Kidney (tissue), 14 donors: ENCODE results near the gene RGS7BP. TPM values are rescaled to one million over a fixed set of nuclear protein-coding genes. Genes with fewer than 3 reads are reported as not detected.
A peak's percentile ranks its signal among the peaks of the same experiment; 100 is the strongest.

Source experiments
- DNase-seq, 5 donors: peaks; one replicate each; pipeline ENCODE4 v3.0.0-alpha.2; 2013 to 2020
- FAIRE-seq: peaks from 2 replicates; lab custom pipeline; 2012; peaks lifted over from hg19 to GRCh38; lab: Jason Lieb, UNC
- H3K27ac ChIP-seq, 2 donors: one replicate each; pipeline ENCODE4 v1.7.0; 2013; ENCODE audit warnings: low read depth in 2 of 2, low read length in 2 of 2, inconsistent platforms in 1 of 2
- H3K27me3 ChIP-seq: one replicate; pipeline ENCODE4 v1.7.1; 2013; ENCODE audit warnings: low read length, inconsistent platforms; ENCODE audit not compliant: control insufficient read depth, insufficient read depth
- H3K36me3 ChIP-seq, 3 donors: one replicate each; pipeline versions ENCODE4 v1.7.0 to v1.7.1; 2013; ENCODE audit warnings: low read length in 3 of 3, control low read depth in 1 of 3, inconsistent platforms in 1 of 3; ENCODE audit not compliant: insufficient read depth in 3 of 3, control insufficient read depth in 2 of 3
- H3K4me1 ChIP-seq, 3 donors: one replicate each; pipeline versions ENCODE4 v1.7.0 to v1.7.1; 2013; ENCODE audit warnings: low read length in 3 of 3, inconsistent platforms in 1 of 3, low read depth in 1 of 3; ENCODE audit not compliant: control insufficient read depth in 2 of 3, insufficient read depth in 2 of 3
- H3K4me3 ChIP-seq, 3 donors: one replicate each; pipeline versions ENCODE4 v1.7.0 to v1.8.1; 2013; ENCODE audit warnings: low read length in 3 of 3, control low read depth in 1 of 3, inconsistent platforms in 1 of 3
- H3K9ac ChIP-seq, 3 donors: one replicate each; pipeline versions ENCODE4 v1.7.0 to v1.7.1; 2013; ENCODE audit warnings: low read length in 3 of 3, control low read depth in 1 of 3, inconsistent platforms in 1 of 3
- H3K9me3 ChIP-seq, 3 donors: one replicate each; pipeline versions ENCODE4 v1.7.0 to v1.7.1; 2013; ENCODE audit warnings: low read length in 3 of 3, control low read depth in 1 of 3, inconsistent platforms in 1 of 3; ENCODE audit not compliant: control insufficient read depth in 2 of 3, insufficient read depth in 1 of 3
- intact Hi-C: fragments of 100-400 bp; cut with DNase I; formaldehyde crosslinking; loops from one replicate; pipeline ENCODE4 v1.11.1; 2022
- polyA plus RNA-seq: library from polyadenylated mRNA; stranded (reverse); fragments of 350-450 nt; fragmentation: Illumina TruSeq; extraction: RNeasy Lipid Tissue Mini Kit (QIAGEN cat#74804); gene quantifications from one replicate; pipeline ENCODE4 v1.2.3, GENCODE V29; 2014; ENCODE audit warnings: low read depth, low replicate concordance; ENCODE audit not compliant: insufficient read depth
- total RNA-seq: library from RNA; stranded (reverse); fragmentation: NEBNext Ultra II Directional; extraction: Animal tissue kit (Norgen Biotek cat#: 25700); gene quantifications from one replicate; pipeline ENCODE4 v1.2.1, GENCODE V29; 2021
- TF ChIP-seq, protein P1 (sequence below): IDR thresholded peaks from 3 replicates; pipeline ENCODE4 v1.5.1; 2012; ENCODE audit warnings: mild to moderate bottlenecking, moderate library complexity, borderline replicate concordance; ENCODE audit not compliant: insufficient read depth; ENCODE audit errors: extremely low read depth
- donor health status: control.
- donor health status: control.
- donor health status: control.
- donor health status: control.
- donor health status: control.
- donor health status: DM: yes; HTN: yes; CAD: no.
- donor health status: Normal renal cell carcinoma (clear cell type).

The RGS7BP gene
- total and polyA plus RNA-seq, 2 donors from 2014 or later, result 0.39 to 10.7 TPM

- H3K4me3 ChIP-seq, result no peak overlapping the region
- no peak for FAIRE-seq
- H3K27ac ChIP-seq, result no peak overlapping the region
- no peak overlapping the region for H3K9ac ChIP-seq
- no peaks in the 10 kb centered on the region for H3K9me3 ChIP-seq
- no peaks in the 10 kb centered on the region for H3K36me3 ChIP-seq
- no peaks in the 10 kb centered on the region for H3K27me3 ChIP-seq
- no peak for DNase-seq
- intact Hi-C loops, result loop anchor here (10.0 kb wide), 2 partner anchors 395 to 475 kb away; no protein-coding TSS in a partner anchor
- no peaks in the 10 kb centered on the region for H3K4me1 ChIP-seq
- TF ChIP-seq, protein P1, sequence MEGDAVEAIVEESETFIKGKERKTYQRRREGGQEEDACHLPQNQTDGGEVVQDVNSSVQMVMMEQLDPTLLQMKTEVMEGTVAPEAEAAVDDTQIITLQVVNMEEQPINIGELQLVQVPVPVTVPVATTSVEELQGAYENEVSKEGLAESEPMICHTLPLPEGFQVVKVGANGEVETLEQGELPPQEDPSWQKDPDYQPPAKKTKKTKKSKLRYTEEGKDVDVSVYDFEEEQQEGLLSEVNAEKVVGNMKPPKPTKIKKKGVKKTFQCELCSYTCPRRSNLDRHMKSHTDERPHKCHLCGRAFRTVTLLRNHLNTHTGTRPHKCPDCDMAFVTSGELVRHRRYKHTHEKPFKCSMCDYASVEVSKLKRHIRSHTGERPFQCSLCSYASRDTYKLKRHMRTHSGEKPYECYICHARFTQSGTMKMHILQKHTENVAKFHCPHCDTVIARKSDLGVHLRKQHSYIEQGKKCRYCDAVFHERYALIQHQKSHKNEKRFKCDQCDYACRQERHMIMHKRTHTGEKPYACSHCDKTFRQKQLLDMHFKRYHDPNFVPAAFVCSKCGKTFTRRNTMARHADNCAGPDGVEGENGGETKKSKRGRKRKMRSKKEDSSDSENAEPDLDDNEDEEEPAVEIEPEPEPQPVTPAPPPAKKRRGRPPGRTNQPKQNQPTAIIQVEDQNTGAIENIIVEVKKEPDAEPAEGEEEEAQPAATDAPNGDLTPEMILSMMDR, result no peak
These were observed 113.8 kb downstream of the RGS7BP start for GRCh38 chr5:64619609-64620008.

DNA sequence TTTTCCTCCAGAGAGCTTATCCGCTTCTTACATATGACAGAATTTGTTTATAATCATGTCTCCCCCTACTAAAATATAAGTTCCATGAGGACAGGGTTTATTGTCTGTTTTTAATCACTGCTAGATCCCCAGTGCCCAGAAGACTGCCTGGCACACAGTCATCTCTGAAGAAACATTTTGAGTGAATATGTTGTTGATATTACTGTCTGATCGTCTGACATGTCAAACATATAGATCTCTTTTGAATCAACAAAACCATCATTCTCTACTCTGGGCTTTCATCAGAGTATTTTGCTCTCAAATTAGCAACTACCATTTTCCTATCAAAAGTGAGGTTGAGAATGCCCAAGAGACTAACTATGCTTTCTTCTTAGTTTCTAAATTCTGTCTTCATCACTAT is 117.2 kb downstream of the RGS7BP start:
- no peaks in the 10 kb centered on the region for H3K27me3 ChIP-seq
- no peak overlapping the region for H3K4me3 ChIP-seq
- FAIRE-seq (no peak), DNase-seq (no peak)
- no peaks in the 10 kb centered on the region for H3K4me1 ChIP-seq
- H3K9me3 ChIP-seq, result no peaks in the 10 kb centered on the region
- intact Hi-C loops, result no loop called here
- H3K36me3 ChIP-seq, result no peaks in the 10 kb centered on the region
- TF ChIP-seq, protein P1, result no peak
- no peak overlapping the region for H3K9ac ChIP-seq
- H3K27ac ChIP-seq, result no peak overlapping the region

DNA sequence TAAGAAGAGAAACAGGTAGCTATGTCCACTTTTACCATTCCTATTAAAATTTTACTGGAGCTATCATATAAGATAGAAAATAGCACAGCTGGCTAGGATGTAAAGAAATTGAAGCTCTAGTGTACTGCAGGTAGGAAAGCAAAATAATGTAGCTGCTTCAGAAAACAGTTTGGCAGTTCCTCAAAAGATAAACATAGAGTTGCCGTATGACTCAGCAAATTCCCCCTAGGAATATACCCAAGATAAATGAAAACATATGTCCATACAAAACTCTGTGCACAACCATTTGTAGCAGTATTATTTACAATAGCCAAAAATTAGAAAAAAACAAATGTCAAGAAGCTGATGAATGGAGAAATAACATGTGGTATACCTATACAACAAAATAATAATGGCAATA is 119.9 kb downstream of the RGS7BP start:
- no peak for DNase-seq
- Histone ChIP-seq H3K4me3 (no peak overlapping the region), H3K36me3 (no peaks in the 10 kb centered on the region), H3K4me1 (no peaks in the 10 kb centered on the region), H3K9me3 (no peaks in the 10 kb centered on the region), H3K9ac (no peak overlapping the region), H3K27ac (no peak overlapping the region), H3K27me3 (no peaks in the 10 kb centered on the region)
- intact Hi-C loops, result no loop called here
- no peak for FAIRE-seq
- TF ChIP-seq, protein P1, result no peak

DNA sequence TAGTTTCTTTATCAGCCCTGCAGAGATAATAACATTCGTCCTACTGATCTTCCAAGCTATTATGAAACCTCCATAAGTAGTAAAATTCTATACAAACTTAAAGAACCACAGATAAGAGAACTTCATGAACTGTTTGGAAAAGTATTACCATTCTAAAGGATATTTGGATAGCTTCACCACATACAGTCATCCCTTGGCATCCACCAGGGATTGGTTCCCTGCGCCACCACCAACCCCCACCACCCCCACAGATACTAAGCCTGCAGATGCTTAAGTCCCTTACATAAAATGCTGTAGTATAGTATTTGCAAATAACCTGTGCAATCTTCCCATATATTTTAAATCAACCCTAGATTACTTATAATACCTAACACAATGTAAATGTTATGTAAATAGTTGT is 123.1 kb downstream of the RGS7BP start:
- Histone ChIP-seq H3K4me1 (no peaks in the 10 kb centered on the region), H3K4me3 (no peak overlapping the region), H3K27me3 (no peaks in the 10 kb centered on the region), H3K9ac (no peak overlapping the region), H3K36me3 (no peaks in the 10 kb centered on the region), H3K9me3 (no peaks in the 10 kb centered on the region), H3K27ac (no peak overlapping the region)
- intact Hi-C loops, result no loop called here
- TF ChIP-seq, protein P1, result no peak
- peak; percentile 30 for FAIRE-seq
- DNase-seq, result no peak
